Gastroesophageal sphincter (tissue), 3 donors: ENCODE data around the gene NAV2.

Experiments
- CTCF ChIP-seq, 4 experiments: fragments of 200-600 bp in 2 of 4; fragments of 450-650 bp in 2 of 4; sonication (generic) in 1 of 4; IDR thresholded peaks; one replicate each; pipeline ENCODE4 v1.5.1; 2017 to 2019; ENCODE audit warnings: antibody characterized with exemption in 4 of 4, mild to moderate bottlenecking in 2 of 4, moderate library complexity in 2 of 4
- EP300 ChIP-seq: sonication (generic); formaldehyde crosslinking; IDR thresholded peaks from one replicate; pipeline ENCODE4 v1.6.1; 2017; ENCODE audit warnings: antibody characterized with exemption, mild to moderate bottlenecking

- TF ChIP-seq CTCF (IDR thresholded peaks at IDR 0.05) = no peak
- TF ChIP-seq EP300 = no peak
Observed at GRCh38 chr11:19805827-19806226, 93.2 kb downstream of the NAV2 start.
